ENCODE data around the gene C19orf85.
A peak's percentile ranks its signal among the peaks of the same experiment; 100 is the strongest.

C19orf85 gene

DNA sequence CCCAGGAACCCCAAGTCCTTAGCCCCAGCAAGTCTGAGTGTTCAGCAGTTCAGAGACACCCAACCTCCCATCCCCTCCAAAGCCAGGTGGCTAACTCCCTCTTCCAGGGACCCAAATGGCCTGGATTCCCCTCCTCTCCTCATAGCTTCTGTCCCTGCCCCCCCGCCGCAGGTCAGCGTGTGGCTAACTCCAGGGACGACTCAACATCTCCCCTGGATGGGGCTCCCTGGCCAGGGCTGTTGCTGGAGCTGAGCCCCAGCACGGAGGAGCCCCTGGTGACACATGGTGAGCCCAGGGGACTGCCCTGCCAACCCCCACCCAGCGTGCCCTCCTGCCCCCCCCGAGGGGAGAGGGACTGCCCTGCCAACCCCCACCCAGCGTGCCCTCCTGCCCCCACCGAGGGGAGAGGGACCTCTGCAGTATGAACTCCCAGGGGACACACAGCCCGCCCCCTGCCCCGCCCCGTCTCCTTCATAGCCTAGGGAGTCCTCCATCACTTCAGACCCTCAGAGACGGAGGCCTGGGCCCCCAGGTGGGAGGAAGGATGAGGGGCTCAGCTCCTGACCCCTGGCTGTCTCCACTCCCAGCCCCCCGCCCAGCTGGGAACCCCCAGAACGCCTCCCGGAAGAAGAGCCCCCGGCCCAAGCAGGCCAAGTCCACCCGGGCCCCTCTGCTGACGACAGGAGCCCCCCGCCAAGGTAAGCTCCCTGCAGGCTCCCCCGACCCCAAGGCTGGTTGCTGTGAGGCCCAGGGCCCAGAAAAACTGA, 25.3 kb upstream of the C19orf85 start:
- no peak for DNase-seq (ENCODE audit: low spot score)

DNA sequence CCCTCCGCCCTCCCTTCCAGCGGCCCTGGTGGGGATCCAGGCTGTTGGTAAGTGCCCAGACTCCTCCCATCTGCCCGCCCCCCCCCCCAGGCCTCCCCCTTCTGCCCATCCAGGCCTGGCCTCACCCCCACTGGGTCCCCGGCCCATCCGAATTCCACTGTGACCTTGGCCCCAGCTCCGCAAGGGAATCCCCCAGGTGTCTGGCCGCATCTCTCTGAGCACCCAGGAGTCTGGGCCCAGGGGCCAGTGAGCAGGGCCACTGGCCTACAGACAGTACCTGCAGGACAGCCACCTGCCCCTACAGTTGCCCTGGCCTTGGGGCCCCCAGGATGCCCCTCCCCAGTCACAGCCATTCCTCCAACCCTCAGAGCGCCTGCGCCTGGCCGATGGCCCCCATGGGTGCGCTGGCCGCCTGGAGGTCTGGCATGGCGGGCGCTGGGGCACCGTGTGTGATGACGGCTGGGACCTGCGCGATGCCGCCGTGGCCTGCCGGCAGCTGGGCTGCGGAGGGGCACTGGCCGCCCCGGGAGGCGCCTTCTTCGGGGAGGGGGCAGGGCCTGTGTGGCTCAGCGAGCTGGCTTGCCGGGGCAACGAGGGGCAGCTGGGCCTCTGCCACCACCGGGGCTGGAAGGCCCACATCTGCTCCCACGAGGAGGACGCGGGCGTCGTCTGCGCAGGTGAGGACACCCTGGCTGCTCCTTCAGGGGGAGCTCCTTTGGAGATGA, 24.6 kb upstream of the C19orf85 start:
- no peak for DNase-seq (ENCODE audit: low spot score)

DNA sequence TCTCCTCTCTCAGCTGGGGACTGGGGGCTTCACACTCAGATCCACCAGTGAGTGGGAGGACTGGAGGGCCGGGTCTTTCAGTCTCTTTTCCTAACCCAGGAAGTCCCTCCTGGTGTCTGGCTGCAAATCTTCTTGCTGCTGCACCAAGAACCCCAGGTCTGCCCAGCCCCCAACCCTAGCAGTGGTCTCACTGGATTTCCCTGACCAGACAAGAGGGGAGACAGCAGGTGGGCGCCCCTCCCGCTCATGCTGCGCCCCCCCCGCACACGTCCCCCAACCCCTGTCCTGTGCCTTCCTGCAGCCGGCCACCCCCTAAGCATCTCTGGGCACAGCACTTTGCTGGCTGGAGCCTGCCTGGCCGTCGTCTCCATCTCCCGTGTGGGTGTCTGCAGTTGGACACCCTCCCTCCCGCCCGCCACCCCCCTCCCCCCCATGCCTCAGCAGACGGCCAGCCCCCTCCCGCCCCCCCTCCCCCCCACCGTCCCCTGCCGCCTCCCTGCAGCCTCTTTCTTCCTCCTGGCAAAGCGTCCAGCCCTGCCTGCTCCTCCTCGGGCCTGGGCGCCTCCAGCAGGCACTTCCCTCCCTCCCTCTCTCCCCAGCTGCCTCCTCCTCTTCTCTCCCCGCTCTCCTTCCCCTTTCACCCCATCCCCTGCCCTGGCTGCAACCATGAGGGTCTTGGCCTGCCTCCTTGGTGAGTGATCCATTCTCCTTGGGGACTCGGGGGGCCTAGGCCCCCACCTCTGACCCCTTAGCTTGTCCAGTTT, 23.6 kb upstream of the C19orf85 start, which contains the start of gene SSC5D:
Gene SSC5D, plus strand, starts transcription at position 513 of the 764 bp plus-strand sequence. Its CDS starts 154 bp downstream, at position 667.
- DNase-seq (ENCODE audit: low spot score) = no peak

DNA sequence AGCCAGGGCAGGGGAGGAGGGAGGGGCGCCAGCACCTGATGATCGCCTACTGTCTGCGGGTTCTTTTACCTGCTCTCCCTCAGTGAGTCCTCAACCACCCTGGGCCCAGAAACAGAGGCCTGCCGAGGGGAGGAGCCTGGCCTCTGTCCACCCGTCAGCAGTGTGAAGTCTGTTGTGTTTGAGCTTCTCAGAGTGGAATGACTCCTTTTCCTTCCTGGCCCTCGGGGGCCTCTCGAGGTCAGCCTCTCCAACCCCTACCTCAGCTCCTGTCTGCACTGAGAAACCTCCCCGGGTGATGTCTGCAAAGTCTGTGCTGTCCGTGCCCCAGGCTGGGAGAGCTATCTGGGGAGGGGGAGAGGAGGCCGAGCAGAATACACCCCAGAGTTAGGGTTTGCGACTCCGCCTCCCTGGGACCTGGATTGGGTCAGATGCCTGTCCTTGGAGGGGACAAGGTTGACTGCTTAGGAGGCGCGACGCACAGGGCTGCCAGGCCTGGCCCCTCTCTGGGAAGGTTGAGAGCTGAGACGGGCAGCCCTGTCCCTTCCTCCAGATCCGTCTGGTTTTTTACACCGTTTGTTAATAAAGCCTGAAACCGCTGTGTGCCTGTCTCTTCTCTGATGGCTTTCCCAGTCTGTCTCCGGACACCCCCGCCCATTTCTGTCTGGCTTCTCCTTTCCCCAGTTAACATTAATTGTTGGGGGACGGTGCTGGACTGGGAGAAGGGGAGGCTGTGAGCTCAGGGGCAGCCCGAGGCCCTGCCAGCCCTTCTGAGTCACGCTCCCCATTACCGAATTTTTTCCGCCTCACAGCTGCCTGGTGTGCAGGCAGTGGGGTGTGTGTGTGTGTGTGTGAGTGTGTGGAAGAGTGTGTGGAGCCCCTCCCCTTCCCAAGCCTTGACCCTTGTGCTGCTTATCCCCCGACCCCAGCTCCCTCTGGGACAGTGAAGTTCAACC, 22.7 kb upstream of the C19orf85 start:
- peak; percentile 81 for DNase-seq (ENCODE audit: low spot score)

DNA sequence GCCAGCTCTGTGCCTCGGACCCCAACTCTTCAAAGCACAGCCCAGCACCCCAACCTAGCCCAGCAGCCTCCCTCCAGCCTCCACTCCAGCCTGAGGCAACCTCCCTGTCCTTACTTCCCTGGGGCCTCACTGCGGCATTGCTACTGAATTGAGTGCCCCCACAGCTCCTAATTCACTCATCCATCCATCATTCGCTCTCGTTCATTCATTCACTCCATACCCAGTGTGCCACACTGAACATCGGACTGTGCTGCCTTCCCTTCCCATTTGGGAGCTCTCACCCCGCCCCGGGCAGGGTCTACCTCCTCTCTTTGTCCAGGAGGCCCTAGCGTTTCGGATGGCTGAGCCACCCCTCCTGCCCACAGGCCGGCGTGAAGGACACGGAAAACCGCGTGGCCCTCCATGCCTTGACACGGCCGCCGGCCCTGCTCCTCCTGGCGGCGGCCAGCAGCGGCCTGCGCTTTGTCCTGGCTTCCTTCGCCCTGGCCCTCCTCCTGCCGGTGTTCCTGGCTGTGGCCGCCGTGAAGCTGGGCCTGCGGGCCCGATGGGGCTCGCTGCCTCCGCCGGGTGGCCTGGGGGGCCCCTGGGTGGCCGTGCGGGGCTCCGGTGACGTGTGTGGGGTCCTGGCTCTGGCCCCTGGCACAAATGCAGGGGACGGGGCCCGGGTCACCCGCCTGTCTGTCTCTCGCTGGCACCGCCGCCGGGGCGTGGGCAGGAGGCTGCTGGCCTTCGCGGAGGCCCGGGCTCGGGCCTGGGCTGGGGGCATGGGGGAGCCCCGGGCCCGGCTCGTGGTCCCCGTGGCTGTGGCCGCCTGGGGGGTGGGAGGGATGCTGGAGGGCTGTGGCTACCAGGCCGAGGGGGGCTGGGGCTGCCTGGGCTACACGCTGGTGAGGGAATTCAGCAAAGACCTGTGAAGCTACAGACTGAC, 21.8 kb upstream of the C19orf85 start:
- DNase-seq (ENCODE audit: low spot score) = no peak

DNA sequence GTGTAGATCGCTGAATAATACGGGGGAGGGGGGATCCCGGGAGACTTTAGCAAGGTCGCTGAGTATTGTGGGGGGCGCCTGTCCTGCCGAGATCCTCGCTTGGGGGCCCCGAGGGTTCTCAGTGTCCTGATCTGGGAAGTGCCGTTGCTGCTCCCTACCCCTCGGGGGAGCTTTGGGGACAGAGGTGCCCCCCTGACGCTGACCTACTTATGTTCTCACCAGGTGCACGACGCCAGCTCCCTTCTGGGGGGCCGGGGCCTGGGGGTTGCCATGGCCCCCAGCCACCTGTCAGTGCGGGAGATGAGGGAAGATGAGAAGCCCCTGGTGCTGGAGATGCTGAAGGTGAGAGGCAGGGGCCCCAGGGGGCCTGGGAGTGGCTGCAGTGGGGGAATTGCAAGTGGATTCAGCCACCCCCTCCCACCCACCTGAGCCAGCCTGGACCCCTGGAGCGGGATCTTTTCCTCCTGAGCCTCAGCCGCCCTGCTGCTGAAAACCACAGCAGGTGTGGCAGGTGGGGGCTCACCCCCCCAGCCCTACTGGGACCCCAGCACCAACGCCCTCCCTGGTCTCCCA, 21.0 kb upstream of the C19orf85 start:
- DNase-seq (ENCODE audit: low spot score) = no peak

DNA sequence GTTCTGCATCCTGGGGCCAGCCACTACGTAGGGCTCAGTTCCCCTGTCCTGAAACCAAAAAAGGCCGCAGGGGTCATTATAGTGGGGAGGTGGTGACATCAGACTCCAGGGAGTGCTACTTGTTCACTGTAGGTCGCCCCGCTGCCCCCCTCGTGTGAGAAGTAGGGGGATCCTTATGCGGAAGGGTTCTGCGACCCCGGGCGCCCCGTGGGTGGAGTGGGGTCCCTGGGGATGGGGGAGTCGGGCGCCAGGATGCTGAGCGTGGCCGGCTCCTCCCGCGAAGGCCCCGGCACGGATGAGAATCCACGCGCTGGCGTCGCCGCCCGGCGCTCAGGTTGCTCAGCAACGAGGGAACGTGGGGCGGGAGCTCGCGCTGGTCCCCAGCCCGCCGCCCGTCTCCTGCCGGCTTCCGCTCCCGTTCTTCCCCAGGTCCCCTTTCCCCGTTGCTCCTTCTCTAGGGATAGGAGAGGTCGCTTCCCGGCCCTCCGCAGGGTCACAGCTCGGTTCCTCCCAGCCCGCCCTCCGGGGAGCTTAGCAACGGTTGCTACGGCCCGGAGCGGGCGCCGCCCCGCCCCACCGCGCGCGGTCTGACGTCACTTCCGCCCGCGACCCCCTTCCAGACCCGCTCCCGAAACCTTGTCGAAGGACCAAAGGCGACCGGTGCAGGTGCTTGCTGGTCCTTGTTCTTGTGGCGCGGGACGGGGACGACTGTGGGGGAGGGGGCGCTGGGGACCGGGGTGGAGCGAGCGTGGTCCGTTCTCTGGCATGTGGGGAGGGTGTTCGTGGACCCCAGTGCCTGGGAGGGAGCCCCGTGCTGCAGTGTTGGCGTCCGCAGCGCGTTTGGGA, 20.3 kb upstream of the C19orf85 start, which contains the start of gene NAT14:
Gene NAT14, plus strand, starts transcription at position 596 of the 846 bp plus-strand sequence. CDS start 521 bp downstream, outside the sequence.
- DNase-seq (ENCODE audit: low spot score) = peak; percentile 37

DNA sequence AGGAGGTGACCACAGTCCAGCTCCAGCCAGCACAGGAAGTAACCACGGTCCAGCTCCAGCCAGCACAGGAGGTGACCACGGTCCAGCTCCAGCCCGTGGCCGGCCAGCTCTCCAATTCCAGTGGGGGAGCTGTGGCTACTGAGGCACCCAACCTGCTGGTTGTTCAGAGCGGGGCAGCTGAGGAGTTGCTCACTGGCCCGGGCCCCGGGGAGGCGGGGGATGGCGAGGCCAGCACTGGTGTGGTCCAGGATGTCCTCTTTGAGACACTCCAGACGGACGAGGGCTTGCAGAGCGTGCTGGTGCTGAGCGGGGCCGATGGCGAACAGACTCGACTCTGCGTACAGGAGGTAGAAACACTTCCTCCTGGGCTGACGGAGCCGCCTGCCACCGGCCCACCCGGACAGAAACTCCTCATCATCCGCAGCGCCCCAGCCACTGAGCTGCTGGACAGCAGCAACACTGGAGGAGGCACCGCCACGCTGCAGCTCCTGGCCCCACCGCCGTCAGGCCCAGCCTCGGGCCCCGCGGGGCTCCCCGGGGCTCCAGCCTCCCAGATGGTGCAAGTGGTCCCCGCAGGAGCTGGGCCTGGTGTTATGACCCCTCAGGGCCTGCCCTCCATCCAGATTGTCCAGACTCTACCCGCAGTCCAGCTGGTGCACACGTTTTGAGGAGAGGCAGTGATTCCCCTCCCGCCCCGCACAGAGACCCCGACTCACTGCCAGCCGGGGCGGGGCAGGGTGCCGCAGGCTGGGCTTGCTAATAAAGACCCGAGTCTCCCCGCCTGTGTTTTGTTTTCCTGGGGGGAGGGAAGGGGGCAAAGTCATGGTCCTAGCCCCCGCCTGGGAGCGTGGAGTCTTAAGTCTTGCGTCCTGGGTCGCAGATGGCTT, 19.4 kb upstream of the C19orf85 start:
- DNase-seq (ENCODE audit: low spot score) = no peak

DNA sequence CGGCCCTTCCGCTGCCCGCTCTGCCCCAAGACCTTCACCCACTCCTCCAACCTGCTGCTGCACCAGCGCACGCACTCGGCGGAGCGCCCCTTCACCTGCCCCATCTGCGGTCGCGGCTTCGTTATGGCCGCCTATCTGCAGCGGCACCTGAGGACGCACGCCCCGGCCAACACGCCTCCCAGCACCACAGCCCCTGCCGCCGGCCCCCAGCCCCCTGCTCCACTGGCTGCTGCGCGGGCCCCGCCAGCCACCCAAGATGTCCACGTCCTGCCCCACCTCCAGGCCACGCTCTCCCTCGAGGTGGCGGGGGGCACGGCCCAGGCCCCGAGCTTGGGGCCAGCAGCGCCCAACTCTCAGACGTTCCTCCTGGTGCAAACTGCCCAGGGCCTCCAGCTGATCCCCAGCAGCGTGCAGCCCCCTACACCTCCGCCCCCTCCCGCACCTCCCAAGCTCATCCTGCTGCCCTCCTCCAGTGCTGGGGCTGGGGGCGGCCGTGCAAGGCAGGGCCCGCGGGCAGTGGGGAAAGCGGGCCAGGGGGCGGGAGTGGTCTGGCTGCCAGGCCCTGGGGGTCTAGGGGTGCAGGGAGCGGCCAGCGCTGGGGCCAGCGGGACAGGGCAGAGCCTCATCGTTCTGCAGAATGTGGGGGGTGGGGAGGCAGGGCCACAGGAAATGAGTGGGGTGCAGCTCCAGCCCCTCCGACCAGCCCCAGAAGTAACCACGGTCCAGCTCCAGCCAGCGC, 18.6 kb upstream of the C19orf85 start:
- no peak for DNase-seq (ENCODE audit: low spot score)

DNA sequence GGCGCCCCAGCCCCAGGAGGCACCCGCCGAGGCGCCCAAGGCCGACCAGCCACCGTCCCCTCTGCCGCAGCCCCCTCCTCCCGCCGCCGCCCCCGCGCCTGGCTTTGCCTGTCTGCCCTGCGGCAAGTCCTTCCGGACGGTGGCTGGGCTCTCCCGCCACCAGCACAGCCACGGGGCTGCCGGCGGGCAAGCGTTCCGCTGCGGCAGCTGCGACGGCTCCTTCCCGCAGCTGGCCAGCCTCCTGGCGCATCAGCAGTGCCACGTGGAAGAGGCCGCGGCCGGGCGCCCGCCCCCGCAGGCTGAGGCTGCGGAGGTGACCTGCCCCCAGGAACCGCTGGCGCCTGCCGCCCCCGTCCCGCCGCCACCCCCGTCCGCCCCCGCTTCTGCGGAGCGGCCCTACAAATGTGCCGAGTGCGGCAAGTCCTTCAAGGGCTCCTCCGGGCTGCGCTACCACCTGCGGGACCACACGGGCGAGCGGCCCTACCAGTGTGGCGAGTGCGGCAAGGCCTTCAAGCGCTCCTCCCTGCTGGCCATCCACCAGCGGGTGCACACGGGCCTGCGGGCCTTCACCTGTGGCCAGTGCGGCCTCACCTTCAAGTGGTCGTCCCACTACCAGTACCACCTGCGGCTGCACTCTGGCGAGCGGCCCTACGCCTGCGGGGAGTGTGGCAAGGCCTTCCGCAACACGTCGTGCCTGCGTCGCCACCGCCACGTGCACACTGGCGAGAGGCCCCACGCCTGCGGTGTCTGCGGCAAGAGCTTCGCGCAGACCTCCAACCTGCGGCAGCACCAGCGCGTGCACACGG, 17.8 kb upstream of the C19orf85 start:
- DNase-seq (ENCODE audit: low spot score) = no peak

DNA sequence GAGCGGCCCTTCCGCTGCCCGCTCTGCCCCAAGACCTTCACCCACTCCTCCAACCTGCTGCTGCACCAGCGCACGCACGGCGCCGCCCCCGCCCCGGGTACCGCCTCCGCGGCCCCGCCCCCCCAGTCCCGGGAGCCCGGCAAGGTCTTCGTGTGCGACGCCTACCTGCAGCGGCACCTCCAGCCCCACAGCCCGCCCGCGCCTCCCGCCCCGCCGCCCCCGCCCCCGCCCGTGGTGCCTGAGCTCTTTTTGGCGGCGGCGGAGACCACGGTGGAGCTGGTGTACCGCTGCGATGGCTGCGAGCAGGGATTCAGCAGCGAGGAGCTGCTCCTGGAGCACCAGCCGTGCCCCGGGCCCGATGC, 17.2 kb upstream of the C19orf85 start:
- no peak for DNase-seq (ENCODE audit: low spot score)

DNA sequence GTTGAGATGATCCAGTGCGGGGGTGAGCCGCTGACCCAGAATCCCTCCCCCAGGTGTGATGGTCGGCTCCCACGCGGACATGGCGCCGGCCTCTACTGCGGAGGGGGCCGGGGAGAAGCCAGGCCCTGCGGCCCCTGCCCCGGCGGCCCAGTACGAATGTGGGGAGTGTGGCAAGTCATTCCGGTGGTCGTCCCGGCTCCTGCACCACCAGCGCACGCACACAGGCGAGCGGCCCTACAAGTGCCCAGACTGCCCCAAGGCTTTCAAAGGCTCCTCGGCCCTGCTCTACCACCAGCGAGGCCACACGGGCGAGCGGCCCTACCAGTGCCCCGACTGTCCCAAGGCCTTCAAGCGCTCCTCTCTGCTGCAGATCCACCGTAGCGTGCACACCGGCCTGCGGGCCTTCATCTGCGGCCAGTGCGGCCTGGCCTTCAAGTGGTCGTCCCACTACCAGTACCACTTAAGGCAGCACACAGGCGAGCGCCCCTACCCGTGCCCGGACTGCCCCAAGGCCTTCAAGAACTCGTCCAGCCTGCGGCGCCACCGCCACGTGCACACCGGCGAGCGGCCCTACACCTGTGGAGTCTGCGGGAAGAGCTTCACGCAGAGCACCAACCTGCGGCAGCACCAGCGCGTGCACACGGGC, 16.7 kb upstream of the C19orf85 start:
- no peak for DNase-seq (ENCODE audit: low spot score)

DNA sequence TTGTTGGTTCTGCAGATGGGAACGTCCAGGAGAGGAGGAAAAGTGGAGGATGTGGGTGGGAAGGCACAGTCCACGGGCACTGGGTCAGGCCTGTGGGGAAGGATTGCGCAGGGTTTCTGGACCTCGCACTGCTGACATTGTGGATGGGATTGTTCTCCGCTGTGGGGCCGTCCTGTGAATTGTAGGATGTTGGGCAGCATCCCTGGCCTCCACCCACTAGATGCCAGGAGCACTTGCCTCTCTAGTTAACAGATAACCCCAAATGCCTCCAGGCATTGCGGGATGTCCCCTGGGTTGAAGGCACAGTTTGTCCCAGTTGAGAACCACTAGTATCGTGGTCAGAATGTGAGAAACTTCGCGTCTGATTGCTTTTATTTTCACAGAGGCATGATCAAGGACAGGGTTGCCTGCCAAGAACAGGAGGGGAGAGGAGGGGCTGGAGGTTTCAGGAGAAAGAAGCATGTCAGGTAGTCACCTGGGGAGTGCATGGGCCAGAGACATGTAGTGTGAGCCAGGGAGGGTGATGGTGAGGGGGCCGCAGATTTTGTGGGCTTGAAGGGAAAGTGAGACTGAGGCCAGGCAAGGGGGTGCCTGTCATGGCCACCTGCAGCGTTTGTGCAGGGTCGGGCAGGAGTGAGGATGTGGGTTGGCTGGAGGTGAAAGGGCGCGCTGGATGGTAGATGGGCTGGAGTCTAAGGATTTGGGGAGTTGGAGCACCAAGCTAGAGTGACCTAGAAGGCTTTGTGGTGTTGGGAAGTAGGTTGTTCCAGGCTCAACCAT, 15.1 kb upstream of the C19orf85 start:
- no peak for DNase-seq (ENCODE audit: low spot score)

DNA sequence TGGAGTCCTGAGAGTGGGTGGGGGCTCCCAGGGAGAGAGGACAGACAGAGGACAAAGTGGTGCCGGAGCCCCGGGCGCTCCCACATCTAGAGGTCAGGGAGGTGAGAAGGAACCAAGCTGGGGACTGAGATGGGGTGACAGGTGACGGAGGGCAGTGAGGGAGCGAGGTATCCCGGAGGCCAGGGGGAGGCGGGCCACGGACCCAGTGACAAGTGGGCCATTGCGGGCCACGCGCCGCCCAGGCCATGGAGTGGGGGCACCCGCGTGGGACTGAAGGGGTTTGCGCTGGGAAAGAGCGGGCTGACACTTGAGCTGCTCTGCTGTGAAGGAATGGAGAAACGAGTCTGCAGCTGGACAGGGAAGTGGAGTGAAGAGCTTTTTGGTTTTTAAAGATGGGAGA, 14.5 kb upstream of the C19orf85 start:
- no peak for DNase-seq (ENCODE audit: low spot score)

DNA sequence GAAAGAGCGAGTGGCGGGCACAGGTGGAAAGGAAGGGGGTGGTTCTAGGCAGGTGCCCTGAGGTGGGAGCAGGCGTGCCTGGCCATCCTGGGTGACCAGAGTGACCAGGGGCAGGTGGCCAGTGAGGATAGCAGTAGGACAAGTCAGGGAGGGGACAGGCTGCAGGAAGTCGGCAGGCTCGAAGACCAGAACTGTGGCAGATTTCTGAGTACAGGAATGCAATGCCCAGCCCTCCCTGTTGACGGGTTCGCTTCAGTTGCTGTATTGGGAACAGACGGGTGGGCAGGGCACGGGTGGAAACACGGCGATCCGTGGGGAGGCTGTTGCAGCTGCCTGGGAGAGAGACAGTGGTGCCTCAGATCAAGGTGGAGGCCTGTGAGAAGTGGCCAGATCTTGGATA, 13.8 kb upstream of the C19orf85 start:
- no peak for DNase-seq (ENCODE audit: low spot score)

Data from kidney capillary endothelial cell (primary cell).